IPS-NIHi11 (cell line): ENCODE results near the gene ZNF516.

ENCODE experiments used
- DNase-seq: peaks from one replicate; pipeline ENCODE4 v3.0.0; 2012; ENCODE audit warnings: mixed read lengths, low spot score

Gene ZNF516

DNA sequence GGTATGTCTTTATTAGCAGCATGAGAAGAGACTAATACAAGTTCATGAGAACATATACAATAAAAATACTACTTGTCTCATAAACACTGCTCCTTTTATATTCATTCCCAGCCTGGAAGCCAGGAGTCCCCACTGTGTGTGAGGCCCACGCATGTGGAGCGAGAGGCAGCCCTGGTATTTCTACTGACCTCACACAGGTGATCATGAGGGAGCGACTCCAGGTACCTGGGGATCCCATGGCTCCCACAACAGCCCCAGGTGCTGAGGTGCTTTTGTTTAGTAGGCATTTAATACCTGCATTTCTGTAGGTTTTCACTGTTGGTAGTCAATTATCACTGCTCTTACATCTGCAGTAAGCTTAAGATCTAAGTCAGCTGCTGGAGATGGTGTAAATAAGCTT, 75.2 kb downstream of the ZNF516 start:
- DNase-seq, result no peak

DNA sequence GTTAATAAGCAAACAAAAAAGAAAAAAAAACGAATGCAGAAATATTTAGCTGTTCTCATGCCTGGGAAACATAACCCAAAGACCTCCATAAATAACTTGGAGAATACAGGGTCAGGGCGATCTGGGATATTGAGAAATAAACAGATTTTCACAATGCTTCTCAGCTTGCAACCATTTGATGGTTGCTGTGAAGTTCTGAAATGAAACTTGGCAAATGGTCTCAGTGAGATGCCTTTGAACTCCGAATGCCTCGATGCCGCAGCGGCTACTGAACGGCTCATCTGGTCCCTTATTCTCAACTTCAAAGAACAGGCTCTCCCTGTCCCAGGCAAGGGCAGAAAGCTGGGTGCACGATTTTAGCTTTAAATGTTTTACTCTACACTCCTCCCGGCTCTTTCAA, 78.1 kb downstream of the ZNF516 start:
- no peak for DNase-seq

DNA sequence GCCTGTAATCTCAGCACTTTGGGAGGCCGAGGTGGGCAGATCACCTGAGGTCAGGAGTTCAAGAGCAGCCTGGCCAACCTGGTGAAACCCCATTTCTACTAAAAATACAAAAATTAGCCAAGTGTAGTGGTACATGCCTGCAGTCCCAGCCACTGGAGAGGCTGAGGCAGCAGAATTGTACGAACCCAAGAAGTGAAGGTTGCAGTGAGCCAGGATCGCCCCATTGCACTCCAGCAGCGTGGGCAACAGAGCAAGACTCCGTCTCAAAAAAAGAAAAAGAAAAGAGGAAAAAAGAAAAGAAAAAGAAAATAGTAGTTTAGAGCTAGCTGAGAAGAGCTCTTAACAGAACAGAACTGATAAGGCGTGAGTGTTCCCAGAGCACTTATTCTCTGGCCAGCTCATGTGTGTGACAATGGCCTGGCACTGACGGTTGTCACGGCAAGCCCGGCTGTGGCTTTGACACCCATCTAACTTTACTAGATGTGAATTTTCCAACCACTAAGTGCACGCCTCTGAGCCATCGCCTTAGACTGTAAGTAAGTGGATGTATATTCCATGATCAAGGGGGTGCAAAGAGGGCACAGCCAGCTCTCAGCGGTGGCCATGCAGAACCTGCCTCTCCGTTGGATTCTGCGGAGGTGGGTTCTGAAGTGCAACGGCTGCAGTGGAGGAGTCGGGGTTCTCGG, 80.0 kb downstream of the ZNF516 start:
- DNase-seq, result no peak

- no peak for DNase-seq
These were observed 82.0 kb downstream of the ZNF516 start for GRCh38 chr18:76412818-76413565.

- DNase-seq, result no peak
These were observed 82.8 kb downstream of the ZNF516 start for GRCh38 chr18:76412010-76412817.

DNA sequence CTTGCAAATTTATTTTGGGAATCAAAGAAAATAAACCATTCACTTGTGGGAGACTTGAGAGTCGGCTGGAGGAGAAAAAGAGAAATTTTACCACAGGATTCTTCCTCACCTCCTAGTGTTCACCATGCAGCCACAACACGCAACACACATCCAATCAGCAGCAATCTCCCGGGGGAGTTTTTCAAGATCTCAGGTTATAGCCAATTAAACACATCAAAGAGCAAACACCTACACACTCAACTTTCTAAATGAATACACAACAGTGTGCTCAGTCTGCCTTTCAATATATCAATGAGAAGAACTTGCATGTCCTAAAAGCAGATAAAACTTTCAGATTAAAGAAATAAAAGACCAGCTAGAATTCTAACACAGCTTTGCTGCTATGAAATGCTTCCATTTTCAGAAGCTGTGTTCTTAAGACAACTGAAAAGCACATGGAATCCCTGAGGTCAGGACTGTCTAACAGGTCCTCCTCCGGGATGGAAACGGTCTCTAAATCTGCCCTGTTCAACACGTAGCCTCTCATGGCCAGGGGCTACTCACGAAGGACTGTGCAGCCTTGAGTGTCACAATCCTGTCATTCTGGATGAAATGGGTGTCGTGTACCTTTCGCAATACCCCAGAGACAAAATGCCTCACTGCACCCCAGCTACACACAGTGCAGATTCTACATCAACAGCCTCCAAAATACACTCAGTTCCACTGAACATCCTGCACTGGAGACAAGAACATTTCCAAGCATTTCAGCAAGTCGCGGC, 84.2 kb downstream of the ZNF516 start:
- no peak for DNase-seq

GRCh38 chr18:76410033-76410432, 85.0 kb downstream of the ZNF516 start:
- DNase-seq, result no peak

DNA sequence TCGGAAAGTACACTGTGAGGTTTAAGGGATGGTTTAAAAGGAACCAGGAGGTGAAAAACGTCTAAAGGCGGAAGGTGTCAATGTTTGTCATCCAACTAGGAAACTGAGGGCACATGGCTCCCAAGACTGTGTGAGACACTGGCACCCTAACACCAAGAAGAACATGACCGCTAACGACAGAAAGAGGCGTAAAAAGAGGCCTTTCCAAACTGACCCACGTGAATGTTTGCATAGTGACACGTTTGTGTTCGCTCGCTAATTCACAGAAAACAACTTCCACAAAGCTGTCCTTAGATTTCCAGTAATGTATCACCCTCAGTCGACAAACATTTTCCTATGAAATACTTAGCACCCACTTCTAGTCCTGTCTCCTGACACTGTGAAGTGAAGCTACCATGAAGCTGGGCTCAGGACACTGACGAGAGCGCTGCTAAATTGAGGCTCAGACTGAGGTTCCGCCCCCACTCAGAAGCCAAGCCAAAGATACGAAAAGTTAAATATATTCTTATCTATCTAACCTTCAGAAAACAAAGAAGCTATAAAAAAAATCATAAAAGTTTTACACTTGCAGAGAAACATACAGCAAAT, 86.5 kb downstream of the ZNF516 start:
- DNase-seq, result no peak

DNA sequence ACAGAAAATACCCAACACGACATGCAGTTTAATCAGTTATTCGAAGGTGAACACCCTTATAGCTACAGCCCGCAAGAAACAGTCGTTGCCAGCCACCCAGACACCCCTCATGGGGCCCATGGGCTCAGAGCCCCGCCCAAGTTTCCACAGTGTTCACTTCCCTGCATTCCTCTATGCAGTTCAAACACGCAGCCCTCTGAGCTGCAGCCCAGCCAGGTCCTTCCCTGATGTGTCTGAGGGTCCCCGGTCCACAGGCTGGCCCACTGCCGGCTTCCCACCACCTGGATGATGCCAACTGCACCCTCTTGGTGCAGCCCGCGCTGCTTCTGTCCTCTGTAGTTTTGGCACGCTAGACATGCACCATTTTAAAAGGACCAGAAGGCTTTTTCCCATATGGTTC, 87.4 kb downstream of the ZNF516 start:
- no peak for DNase-seq

DNA sequence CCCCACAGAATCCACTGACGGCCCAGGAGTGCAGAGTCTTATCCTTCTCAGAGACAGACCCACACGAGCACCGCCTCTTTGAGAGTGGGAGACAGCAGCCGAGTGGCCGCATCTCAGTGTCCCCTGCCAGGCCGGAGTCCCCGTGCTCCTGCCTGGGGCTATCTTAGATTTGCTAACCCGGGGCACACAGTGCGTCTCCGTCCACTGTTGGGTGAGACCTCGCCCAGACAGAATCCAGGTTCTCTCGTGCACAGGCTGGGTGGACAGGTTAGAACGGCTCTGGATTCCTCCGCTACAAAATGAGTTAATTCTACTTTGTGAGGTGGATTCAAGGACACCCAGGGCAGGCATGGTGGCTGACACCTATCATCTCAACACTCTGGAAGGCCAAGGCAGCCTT, 88.3 kb downstream of the ZNF516 start:
- DNase-seq, result no peak

- DNase-seq, result peak; percentile 88
These were observed 89.2 kb downstream of the ZNF516 start for GRCh38 chr18:76405681-76406356.

- no peak for DNase-seq
These were observed 89.8 kb downstream of the ZNF516 start for GRCh38 chr18:76405280-76405679.

GRCh38 chr18:76404345-76404831, 90.7 kb downstream of the ZNF516 start:
- DNase-seq, result no peak

GRCh38 chr18:76402026-76402990, 92.7 kb downstream of the ZNF516 start:
- DNase-seq, result no peak

DNA sequence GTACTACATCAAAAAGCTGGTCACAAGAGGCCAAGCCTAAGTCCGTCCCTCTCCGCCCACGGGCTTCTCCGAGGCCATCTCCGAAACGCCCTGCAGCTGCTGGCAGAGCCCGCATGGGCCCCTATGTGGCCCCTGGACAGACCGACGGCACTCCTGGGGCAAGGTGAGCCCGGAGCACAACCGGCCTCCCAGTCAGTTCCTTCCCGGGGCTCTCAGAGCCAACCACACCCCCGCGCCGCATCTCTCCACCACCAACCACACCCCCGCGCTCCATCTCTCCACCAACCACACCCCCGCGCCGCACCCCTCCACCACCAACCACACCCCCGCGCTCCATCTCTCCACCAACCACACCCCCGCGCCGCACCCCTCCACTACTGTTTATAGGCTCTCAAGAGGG, 93.5 kb downstream of the ZNF516 start:
- peak; percentile 61 for DNase-seq

- no peak for DNase-seq
These were observed 95.2 kb downstream of the ZNF516 start for GRCh38 chr18:76399613-76400391.

- DNase-seq, result peak; percentile 94
These were observed 96.0 kb downstream of the ZNF516 start for GRCh38 chr18:76398896-76399612.

GRCh38 chr18:76398295-76398694, 96.7 kb downstream of the ZNF516 start:
- DNase-seq, result no peak
